ENCODE results near the gene DGCR6L. TPM values are rescaled to one million over a fixed set of nuclear protein-coding genes. Genes with fewer than 3 reads are reported as not detected.
"Not testable (repeated sequence)": the region's sequence is repeated elsewhere in the genome, so short reads cannot be mapped to it uniquely, and the experiment has no call there.

The DGCR6L gene
- total RNA-seq, 1 experiment from 2014 or later, result 50.7 TPM

GRCh38 chr22:20290578-20291248 is 29.1 kb downstream of the DGCR6L start:
- DNase-seq (ENCODE audit: low spot score), result no peak
- Histone ChIP-seq H3K27me3 (replicated peaks; ENCODE audit: insufficient read depth, low read depth, low read length, poor library complexity) (no peaks in the 10 kb centered on the region), H3K36me3 (ENCODE audit: insufficient read depth, low read length, poor library complexity, severe bottlenecking) (no peaks in the 10 kb centered on the region), H3K4me1 (ENCODE audit: insufficient read depth, low read length, poor library complexity, severe bottlenecking) (no peaks in the 10 kb centered on the region), H3K9me3 (ENCODE audit: low read depth, low read length, poor library complexity, severe bottlenecking) (no peaks in the 10 kb centered on the region), H3K4me3 (ENCODE audit: low read depth, low read length, poor library complexity, severe bottlenecking) (no peak overlapping the region), H3K27ac (ENCODE audit: low read depth, low read length, poor library complexity, severe bottlenecking) (no peak overlapping the region)
- intact Hi-C loops (cut with micrococcal nuclease; ENCODE audit: unreplicated experiment), result loop anchor here (10.0 kb wide), 1 partner anchor 316 kb away; no protein-coding TSS in a partner anchor
- no TSS peak for BruUV-seq (replicated peaks)
- POLR2A ChIA-PET (ENCODE audit: low non-redundant PET), result no interaction called here
- no peak for TF ChIP-seq CTCF (conservative IDR thresholded peaks at IDR 0.05; ENCODE audit: low read depth, low read length)
- no peak for TF ChIP-seq EZH2 (IDR thresholded peaks at IDR 0.05; ENCODE audit: borderline replicate concordance, low read depth, low read length, poor library complexity, severe bottlenecking)
- CTCF ChIA-PET, result no interaction called here

DNA sequence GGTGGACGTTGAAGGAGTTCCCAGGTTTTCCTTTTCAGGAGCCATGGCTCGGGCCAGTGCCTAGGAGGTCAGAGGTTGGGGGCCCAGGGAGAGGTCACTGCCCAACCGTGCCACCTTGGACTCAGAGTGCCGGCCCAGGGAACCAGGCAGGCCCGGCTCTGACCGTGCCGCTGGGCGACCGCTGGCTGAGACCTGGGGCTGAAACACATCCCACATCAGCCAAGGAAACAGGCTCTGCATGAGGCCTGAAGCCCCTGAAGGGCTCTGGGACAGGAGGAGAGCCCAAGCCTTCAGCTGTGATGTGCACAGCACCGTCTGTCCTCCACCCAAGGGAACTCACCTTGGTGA is 29.8 kb downstream of the DGCR6L start:
- no peaks in the 10 kb centered on the region for H3K9me3 ChIP-seq (ENCODE audit: low read depth, low read length, poor library complexity, severe bottlenecking)
- no TSS peak for BruUV-seq (replicated peaks)
- no peaks in the 10 kb centered on the region for H3K36me3 ChIP-seq (ENCODE audit: insufficient read depth, low read length, poor library complexity, severe bottlenecking)
- ChIA-PET POLR2A (ENCODE audit: low non-redundant PET) (no interaction called here), CTCF (no interaction called here)
- no peak overlapping the region for H3K4me3 ChIP-seq (ENCODE audit: low read depth, low read length, poor library complexity, severe bottlenecking)
- no peak for DNase-seq (ENCODE audit: low spot score)
- no peak for TF ChIP-seq CTCF (conservative IDR thresholded peaks at IDR 0.05; ENCODE audit: low read depth, low read length)
- no peak for TF ChIP-seq EZH2 (IDR thresholded peaks at IDR 0.05; ENCODE audit: borderline replicate concordance, low read depth, low read length, poor library complexity, severe bottlenecking)
- H3K27ac ChIP-seq (ENCODE audit: low read depth, low read length, poor library complexity, severe bottlenecking), result no peak overlapping the region
- no peaks in the 10 kb centered on the region for H3K4me1 ChIP-seq (ENCODE audit: insufficient read depth, low read length, poor library complexity, severe bottlenecking)
- no peaks in the 10 kb centered on the region for H3K27me3 ChIP-seq (replicated peaks; ENCODE audit: insufficient read depth, low read depth, low read length, poor library complexity)
- intact Hi-C loops (cut with micrococcal nuclease; ENCODE audit: unreplicated experiment), result loop anchor here (10.0 kb wide), 1 partner anchor 315 kb away; no protein-coding TSS in a partner anchor

DNA sequence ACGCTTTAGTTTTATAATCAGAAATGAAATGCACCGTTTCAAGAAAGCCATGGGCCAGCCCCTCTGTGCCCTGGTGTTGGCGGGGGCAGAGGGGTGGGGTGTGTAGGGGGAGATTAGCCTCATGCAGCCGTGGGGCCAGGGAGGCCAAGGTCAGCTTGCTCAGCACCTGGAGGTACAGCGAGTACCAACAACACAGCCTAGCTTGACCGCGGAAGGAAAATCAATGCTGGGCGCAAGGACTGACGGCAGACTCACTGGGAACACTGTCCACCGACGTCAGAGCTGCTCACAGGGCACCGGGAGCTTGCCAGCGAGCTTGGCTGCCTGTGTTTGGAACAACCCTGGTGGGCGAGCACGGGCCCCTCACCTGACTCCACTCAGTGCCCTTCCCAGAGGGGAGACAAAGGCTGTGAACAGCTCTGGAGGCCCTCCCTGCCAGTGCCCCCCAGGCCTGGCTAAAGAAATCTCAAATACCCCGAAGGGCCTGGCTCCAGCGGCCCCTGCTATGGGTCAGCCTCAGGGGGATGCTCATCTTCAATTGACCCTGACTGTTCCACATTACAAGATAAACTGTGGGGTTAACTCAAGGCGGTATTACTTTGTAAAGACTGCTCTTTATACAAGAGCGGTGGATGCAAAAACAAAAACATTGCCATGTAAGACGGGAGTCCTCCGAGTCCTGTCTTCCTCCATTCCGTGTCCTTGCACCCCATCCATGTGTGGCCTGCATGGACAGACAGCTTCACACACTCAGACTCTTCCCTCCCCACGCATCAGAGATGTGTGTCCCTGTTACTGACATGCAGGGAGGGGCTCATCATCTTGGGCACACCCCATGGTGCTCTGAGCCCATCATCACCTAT is 30.4 kb downstream of the DGCR6L start:
- BruUV-seq (replicated peaks); CTCF ChIA-PET: not testable (repeated sequence)
- intact Hi-C loops (cut with micrococcal nuclease; ENCODE audit: unreplicated experiment), result loop anchor here (10.0 kb wide), 1 partner anchor 315 kb away; no protein-coding TSS in a partner anchor

DNA sequence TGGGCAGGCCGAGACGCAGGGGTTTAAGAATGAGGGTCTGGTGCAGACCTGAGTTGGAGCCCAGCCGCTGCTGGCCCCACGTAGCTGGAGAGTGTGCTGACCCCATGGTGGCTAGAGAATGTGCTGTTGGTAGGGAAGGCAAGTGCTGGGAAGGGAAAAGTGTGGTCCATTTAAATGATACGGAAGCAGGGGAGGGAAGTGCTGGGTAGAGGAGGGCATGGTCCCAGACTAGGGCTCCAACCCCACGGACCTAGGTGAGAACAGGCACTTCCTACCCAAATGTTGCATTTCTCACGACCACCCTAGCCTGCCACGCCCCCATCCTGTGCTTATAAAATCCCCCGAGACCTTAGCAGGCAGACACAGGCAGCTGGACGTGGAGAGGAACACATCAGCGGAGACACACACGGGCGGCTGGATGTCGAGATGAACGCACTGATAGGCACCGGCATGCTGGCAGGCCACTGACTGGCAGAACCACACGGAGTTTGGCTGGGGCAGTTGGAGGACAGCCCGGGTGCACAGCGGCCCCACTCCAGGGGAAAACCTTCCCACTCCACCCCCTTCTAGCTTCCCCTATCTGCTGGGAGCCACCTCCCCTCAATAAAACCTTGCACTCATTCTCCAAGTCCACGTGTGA is 33.0 kb downstream of the DGCR6L start:
- POLR2A ChIA-PET (ENCODE audit: low non-redundant PET); H3K36me3 ChIP-seq (ENCODE audit: insufficient read depth, low read length, poor library complexity, severe bottlenecking); intact Hi-C loops (cut with micrococcal nuclease; ENCODE audit: unreplicated experiment); CTCF ChIA-PET; H3K27ac ChIP-seq (ENCODE audit: low read depth, low read length, poor library complexity, severe bottlenecking); H3K4me3 ChIP-seq (ENCODE audit: low read depth, low read length, poor library complexity, severe bottlenecking); H3K27me3 ChIP-seq (replicated peaks; ENCODE audit: insufficient read depth, low read depth, low read length, poor library complexity); DNase-seq (ENCODE audit: low spot score); H3K4me1 ChIP-seq (ENCODE audit: insufficient read depth, low read length, poor library complexity, severe bottlenecking); BruUV-seq (replicated peaks); H3K9me3 ChIP-seq (ENCODE audit: low read depth, low read length, poor library complexity, severe bottlenecking): not testable (repeated sequence)

More for the DNA sequence above, 30.4 kb downstream of the DGCR6L start:
- H3K4me3 ChIP-seq (ENCODE audit: low read depth, low read length, poor library complexity, severe bottlenecking); H3K4me1 ChIP-seq (ENCODE audit: insufficient read depth, low read length, poor library complexity, severe bottlenecking); H3K27me3 ChIP-seq (replicated peaks; ENCODE audit: insufficient read depth, low read depth, low read length, poor library complexity); POLR2A ChIA-PET (ENCODE audit: low non-redundant PET); H3K27ac ChIP-seq (ENCODE audit: low read depth, low read length, poor library complexity, severe bottlenecking); DNase-seq (ENCODE audit: low spot score); H3K36me3 ChIP-seq (ENCODE audit: insufficient read depth, low read length, poor library complexity, severe bottlenecking); H3K9me3 ChIP-seq (ENCODE audit: low read depth, low read length, poor library complexity, severe bottlenecking): not testable (repeated sequence)

DNA sequence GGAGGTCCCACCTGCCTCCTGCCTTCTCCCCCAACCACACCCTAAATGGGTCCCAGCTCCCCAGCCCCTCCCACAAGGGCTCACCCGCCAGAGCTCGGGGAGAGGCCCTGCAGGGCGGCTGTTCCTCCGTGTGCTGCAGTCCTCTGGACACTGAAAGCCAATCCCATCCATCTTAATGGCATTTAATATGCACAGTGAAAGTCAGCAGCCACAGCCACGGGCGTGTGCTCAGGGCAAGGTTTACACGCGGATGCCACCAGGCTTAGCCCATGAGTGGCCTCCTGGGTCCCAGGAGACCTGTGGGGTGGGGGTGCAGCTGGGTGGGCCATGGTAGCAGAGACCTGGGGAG is 33.6 kb downstream of the DGCR6L start:
- BruUV-seq (replicated peaks); H3K27ac ChIP-seq (ENCODE audit: low read depth, low read length, poor library complexity, severe bottlenecking); DNase-seq (ENCODE audit: low spot score); H3K4me3 ChIP-seq (ENCODE audit: low read depth, low read length, poor library complexity, severe bottlenecking); H3K27me3 ChIP-seq (replicated peaks; ENCODE audit: insufficient read depth, low read depth, low read length, poor library complexity); H3K36me3 ChIP-seq (ENCODE audit: insufficient read depth, low read length, poor library complexity, severe bottlenecking); H3K9me3 ChIP-seq (ENCODE audit: low read depth, low read length, poor library complexity, severe bottlenecking); H3K4me1 ChIP-seq (ENCODE audit: insufficient read depth, low read length, poor library complexity, severe bottlenecking); intact Hi-C loops (cut with micrococcal nuclease; ENCODE audit: unreplicated experiment); POLR2A ChIA-PET (ENCODE audit: low non-redundant PET): not testable (repeated sequence)
- CTCF ChIA-PET, result interaction anchor here (0.8 kb wide), 1 partner anchor 129 kb away, joined by 6 read pairs; no protein-coding TSS in a partner anchor

All from A673 (cell line).